NCI-H2029 (cell line): ENCODE measurements around the gene BCAT1.
"Not testable (repeated sequence)": the region's sequence is repeated elsewhere in the genome, so short reads cannot be mapped to it uniquely, and the experiment has no call there.

Experiments
- DNase-seq: peaks from one replicate; lab custom pipeline; 2025; lab: John Stamatoyannopoulos, UW

The BCAT1 gene

DNA sequence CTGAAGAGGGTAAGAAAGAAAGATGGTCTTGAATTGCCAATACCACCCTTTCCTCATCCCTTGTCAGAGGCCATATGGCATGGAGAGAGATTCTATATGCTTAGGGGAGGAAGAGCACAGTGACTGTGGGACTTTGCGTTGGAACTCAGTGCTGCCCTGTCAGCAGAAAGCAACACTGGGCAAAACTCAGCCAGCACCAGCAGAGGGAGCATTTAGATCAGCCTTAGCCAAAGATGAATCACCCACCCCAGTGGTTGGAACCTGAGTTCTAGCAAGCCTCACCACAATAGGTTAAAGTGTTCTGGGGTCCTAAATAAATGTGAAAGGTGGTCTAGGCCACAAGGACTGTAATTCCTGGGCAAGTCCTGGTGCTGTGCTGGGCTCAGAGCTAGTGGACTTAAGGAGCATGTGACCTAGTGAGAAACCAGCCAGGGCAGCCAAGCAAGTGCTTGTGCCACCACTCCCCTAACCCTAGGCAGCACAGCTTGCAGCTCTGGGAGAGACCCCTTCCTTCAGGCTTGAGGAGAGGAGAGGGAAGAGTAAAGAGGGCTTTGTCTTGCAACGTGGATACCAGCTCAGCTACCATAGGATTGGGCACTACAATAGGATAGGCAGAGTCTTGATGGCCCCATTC, 11.4 kb upstream of the BCAT1 start:
- no peak for DNase-seq

GRCh38 chr12:24956351-24956750, 7.5 kb upstream of the BCAT1 start:
- DNase-seq = not testable (repeated sequence)

GRCh38 chr12:24955853-24956252, 7.0 kb upstream of the BCAT1 start:
- DNase-seq = no peak

GRCh38 chr12:24955389-24955788, 6.5 kb upstream of the BCAT1 start:
- DNase-seq = no peak

DNA sequence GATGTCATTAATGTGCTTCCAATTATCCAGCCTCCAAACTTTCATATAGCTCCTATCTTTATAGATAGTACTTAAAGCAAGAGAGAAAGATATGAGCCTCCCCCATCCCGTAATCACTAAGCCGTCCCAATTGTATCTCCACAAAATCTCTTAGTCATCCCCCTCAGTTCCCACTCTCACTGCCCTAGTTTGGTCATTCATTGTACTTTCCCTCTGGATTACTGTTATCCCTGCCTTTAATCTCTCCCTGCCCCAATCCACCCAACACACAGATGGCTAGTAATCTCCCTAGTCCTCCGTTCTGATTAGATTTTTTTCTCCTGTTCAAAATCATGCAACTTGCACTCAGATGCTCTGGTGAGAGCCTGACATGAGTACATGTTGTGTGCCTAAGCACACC, 5.4 kb upstream of the BCAT1 start:
- DNase-seq = no peak

- no peak for DNase-seq
Observed at GRCh38 chr12:24952389-24952788, 3.5 kb upstream of the BCAT1 start.

DNA sequence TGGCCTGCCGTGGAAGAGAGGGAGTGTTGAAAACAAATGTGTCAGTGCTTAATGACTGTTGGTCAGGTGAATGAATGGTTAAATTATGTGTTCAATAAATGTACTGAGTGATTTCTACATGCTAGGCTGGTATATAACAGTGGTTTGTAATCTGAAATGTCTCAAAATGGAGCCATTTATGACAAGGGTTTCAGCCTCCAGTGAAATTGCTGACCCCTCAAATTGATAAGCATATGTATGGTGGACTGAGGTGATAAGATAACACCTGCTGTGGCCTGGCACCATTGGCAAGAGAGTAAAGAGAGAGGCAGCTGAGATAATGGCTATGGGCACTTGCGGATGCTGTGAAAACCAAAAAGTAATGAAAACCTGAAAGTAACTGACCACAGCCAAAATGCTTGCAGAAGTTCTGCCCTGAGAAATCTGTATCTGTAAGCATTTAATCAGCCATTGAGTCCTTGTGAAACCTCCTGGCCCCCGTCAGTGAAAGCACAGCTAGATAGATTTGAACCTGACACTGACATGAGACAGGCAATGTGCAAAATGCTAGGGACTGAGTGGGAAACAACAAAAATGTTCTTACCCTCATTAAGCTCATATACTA, 1.4 kb upstream of the BCAT1 start:
- DNase-seq = no peak

- DNase-seq = no peak
Observed at GRCh38 chr12:24948420-24948756, 513 bp downstream of the BCAT1 start.

DNA sequence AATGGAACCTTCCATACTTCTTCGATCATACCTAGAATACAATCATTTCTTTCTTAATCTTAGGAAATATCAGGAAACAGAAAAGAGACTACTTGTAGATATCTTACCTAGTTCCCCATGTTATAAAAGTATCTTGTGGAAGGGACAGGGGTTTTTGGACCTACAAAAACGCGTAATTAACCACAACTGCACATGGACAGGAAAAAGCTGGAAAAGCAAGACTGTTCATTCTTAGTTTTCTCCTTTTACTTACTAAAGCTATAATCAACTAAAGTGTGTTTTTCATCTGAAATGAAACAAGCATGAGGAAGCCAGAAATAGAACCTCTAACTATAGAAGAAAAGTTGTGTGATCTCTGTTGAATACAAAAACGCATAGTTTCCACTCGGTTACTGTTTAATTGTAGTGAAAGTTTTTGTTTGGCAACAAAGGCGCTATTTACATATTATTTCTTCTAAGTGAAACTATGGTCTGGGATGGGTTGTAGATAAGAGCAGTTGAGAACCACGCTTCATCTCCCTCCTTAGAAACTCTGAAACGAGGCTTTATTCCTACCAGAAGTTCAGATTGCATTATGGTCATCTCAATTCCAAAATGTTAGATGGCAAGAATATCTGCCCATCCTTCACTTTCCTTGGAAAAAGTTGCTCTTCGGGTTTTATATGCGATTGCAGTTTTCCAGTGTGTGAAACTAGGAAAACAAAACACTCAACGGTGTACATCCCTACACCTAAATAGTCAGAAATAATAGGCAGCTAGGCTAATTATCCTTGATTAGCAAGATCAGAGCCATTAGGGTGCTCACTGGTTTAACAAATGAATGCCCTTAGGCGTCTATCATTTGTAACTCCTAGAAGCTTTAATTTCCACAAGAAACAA, 1.1 kb downstream of the BCAT1 start:
- no peak for DNase-seq

GRCh38 chr12:24945845-24946244, 3.1 kb downstream of the BCAT1 start:
- DNase-seq = no peak

DNA sequence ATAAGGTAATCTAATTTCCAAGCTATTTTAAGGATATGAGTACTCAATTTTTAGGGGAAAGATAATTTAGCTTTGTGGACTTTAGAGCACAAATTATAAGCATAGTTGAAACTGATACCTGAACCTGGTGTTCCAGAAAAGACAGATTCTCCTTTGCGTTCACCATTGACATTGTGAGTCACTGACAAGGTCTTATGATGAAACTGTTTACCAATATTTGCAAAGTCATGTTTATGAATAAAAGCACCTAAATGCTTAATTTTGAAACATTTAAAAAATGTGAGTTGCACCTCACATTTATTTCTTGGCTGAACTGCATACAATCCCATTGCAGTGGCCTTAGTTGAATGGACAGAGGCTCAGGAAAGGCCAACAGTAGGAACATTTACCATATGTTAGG, 3.9 kb downstream of the BCAT1 start:
- no peak for DNase-seq

- no peak for DNase-seq
Observed at GRCh38 chr12:24944601-24944975, 4.3 kb downstream of the BCAT1 start.

GRCh38 chr12:24943947-24944600, 4.8 kb downstream of the BCAT1 start:
- DNase-seq = no peak

- no peak for DNase-seq
Observed at GRCh38 chr12:24940157-24940556, 8.7 kb downstream of the BCAT1 start.

DNA sequence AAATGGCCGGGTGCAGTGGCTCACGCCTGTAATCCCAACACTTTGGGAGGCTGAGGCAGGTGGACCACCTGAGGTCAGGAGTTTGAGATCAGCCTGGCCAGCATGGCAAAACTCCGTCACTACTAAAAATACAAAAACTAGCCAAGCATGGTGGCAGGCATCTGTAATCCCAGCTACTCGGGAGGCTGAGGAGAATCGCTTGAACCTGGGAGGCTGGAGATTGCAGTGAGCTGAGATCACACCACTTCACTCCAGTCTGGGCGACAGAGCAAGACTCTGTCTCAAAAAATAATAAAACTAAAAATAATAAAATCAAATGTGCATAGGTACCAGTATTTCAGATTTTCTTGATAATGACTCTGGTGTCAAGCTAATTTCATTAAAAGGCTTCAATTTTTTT, 9.3 kb downstream of the BCAT1 start:
- not testable (repeated sequence) for DNase-seq

- no peak for DNase-seq
Observed at GRCh38 chr12:24938341-24938740, 10.6 kb downstream of the BCAT1 start.

DNA sequence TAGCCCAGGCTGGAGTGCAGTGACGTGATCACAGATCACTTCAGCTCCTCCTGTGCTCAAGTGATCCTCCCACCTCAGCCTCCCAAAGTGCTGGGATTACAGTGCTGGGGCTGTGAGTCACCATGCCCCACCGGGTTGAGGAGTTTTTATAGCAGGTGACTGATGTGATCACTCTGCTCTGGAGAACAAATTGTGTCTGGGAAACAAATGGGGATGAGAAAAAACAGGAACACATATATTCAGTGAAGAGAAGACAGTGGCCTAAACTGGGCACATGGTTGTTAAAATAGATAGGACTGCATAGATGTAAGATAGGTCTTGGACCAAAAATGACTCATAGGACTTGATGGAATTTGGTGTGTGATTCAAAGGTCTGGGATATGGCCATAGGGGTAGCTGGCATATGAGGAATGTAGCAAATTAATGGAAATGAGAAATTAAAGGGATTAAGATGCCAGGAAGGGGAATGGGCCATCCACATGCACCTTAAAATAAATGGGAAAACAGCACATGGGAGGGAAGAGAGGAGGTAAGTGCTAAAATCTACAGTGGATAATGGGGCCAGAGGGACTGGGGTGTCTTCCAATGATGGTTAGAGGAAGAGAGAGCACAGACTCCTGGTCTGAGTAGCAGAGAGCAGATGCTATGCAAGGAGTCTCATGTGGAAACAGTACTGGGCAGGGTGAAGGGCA, 11.2 kb downstream of the BCAT1 start:
- no peak for DNase-seq

DNA sequence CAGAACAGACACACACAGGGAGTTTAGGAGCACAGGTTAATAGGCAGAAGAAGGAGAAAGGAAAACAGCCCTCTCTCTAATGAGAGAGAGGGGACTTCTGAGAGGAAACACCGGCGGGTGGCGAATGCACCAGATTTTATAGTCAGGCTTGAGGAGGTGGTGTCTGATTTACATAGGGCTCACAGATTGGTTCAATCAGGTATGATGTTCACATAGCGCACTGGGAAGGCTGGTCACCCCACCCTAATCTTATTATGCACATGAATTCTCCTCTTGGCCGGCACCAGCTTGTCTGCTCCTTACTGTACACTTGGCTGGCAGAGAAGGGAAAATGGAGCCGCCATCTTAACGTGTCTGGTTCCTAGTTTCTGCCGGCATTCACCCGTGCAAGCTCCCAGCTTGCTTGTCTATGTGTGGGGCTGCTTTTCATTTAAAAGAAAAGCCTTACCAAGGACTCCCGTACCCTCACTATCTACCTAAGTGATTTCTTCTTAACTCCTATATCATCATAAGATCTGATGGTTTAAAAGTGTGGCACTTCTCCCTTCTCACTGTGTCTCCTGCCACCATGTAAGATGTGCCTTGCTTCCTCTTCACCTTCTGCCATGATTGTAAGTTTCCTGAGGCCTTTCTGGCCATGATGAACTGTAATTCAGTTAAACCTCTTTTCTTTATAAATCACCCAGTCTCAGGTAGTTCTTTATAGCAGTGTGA, 15.1 kb downstream of the BCAT1 start:
- DNase-seq = no peak

DNA sequence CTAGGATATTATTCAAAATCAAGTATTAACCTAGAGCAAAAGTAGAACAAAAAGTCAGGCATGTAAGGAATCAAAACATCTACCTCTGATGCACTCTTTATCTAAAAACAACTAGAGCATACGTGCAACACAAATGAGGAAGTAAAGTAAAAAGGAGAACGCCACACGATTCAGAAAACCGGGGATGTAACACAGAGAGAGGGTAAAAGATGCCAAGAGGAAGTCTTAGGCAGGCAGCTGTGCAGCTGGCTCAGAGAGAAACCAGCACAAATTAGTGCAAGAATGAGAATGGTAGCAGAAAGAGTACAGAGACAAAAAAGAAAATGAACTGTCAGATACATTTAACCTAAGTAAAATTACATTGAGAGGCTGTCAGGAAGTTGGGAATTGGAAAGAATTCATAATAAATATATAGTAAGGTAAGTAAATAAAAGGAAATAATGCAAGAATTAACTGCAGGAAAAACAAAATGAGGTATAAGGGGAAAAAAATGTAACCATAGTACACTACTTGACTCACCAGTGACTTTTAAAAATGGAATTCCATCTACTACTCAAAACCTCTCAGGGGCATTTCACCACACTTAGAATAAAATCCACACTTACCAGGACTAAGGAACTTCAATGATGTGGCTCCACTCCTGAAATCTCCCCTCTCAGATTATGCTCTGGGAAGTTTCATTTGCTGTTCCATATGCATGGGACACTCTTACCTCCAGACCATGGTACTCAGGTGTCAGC, 17.1 kb downstream of the BCAT1 start:
- no peak for DNase-seq

DNA sequence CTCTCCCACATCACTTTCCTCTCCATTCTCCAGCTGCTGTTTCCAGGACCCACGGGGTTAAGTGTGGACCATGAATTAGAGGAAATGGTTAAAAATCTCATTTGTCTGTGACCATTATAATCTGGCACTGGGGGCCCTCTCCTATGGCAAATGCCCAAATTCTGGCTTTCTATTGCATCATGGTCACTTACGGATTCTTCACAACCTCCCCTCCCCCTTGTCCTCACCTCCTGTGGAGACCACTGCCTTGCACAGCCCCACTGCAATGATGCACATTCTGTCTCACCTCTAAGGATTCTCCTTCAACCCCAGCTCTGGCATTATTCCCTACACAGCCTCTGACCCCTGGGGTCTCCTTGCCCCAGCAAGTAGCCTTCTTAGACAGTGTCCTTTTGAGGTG, 18.9 kb downstream of the BCAT1 start:
- DNase-seq = no peak
